DMS53 (cell line): ENCODE data around the gene CRISPLD2.
"Not testable (repeated sequence)": the region's sequence is repeated elsewhere in the genome, so short reads cannot be mapped to it uniquely, and the experiment has no call there.

Experiments
- DNase-seq: peaks from one replicate; lab custom pipeline; 2025; lab: John Stamatoyannopoulos, UW

The CRISPLD2 gene

DNA sequence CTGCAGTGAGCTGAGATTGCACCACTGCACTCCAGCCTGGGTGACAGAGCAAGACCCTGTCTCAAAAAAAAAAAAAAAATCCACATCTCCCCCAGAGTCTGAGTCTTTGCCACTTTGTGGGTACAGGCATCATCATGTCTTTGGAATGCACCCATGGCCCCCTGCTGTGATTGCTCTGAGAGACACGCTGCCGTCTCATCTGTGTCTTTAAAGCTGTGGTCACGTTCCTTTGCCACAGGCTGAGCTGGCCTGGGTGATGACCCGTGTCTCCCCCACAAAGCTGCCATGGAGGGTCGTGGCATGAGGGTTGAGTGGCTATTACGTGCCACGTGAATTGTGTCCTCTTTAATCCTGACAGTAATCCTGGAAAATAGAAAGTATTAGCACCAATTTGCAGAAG lies 20.2 kb downstream of the CRISPLD2 start:
- DNase-seq, result no peak

GRCh38 chr16:84840687-84841627 lies 21.2 kb downstream of the CRISPLD2 start:
- DNase-seq, result no peak

GRCh38 chr16:84841787-84842300 lies 22.1 kb downstream of the CRISPLD2 start:
- peak; percentile 94 for DNase-seq

DNA sequence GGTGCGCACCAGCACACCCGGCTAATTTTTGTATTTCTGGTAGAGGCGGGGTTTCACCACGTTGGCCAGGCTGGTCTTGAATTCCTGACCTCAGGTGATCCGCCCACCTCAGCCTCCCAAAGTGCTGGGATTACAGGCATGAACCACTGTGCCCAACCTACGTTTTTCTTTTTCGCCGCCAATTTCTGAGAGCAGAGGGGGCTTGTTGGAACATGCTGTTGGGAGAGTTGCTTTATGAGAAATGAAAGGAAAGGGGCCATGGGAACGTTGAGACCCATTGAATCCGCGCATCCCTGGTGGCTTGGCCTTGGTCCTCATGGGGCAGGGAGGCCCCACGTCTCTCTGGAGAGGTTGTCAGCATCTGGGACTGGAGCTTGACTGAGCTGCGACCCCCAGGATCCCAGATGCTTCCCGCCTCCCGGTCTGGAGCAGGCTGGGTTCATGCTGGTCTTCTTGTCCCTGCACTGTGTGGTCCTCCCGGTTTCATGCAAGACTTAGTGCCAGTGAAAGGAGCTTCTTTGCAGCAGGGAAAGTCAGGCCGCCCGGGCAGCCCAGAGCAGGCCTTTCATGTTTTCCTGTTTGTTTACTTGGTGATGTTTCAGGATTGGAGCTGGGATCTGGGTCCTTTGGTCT lies 22.8 kb downstream of the CRISPLD2 start:
- peak; percentile 58 for DNase-seq

DNA sequence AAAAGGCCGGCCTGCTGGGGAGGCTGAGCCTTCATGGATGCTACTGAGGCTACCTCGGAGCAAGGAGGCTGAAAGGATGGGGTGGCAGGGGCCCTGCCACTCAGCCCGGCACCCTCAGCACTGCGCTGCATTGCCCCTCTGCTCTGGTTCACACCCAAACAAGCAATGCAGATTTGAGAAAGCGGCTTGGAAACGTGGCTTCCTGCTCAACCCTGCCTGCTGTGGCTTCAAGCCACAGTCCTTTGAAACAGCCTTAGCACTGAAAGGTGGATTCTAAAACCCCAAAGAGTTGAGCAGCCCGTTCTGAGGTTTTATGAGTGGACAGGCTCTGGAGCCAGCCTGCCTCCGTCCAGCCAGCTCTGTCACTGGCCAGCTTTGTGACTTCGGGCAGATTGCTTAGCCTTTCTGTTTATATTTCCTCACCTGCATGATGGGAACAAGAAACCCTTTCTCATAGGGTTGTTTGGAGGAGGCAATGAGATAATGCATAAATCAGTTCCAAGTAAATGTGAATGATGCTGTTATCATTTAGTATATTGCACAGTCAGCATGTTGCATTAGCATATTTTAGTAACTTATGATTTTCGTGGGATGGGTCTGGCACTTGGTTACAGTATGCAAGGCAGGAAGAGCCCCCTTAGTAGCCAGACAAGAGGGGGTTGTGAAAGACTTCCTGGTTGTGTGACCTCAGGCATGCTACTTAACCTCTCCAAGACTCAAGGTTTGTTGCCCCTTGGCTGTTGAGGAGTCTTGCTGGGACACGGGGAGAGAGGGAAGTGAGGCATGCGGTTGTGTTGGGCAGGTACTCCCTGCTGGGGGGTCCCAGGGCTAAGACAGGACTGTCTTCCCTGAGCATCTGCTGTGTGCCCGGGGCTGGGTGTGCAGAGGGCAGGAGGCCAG lies 23.6 kb downstream of the CRISPLD2 start:
- peak; percentile 53 for DNase-seq

GRCh38 chr16:84844049-84844350 lies 24.2 kb downstream of the CRISPLD2 start:
- peak; percentile 79 for DNase-seq

- no peak for DNase-seq
These were observed 25.0 kb downstream of the CRISPLD2 start for GRCh38 chr16:84844559-84845495.

DNA sequence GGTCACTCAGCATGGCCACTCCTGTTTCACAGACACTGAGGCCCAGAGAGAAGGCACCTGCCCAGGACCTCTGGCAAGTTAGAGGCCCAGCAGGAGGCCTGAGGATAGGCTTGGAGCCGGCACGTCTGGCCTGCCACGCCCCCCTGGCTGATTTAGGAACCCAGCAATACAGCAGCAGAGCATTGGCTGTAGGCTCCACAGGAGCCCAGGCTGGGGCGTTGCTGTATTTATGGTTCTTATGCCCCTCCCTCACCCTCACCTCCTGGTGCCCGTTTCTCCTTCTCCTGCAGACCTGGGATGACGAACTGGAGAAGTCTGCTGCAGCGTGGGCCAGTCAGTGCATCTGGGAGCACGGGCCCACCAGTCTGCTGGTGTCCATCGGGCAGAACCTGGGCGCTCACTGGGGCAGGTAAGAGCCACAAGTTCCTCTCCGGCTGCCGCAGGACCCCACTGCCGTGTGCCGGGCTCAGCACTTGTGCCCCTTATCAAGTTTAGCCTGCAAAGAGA lies 25.8 kb downstream of the CRISPLD2 start:
- peak; percentile 12 for DNase-seq

GRCh38 chr16:84847564-84848355 lies 28.0 kb downstream of the CRISPLD2 start:
- no peak for DNase-seq

DNA sequence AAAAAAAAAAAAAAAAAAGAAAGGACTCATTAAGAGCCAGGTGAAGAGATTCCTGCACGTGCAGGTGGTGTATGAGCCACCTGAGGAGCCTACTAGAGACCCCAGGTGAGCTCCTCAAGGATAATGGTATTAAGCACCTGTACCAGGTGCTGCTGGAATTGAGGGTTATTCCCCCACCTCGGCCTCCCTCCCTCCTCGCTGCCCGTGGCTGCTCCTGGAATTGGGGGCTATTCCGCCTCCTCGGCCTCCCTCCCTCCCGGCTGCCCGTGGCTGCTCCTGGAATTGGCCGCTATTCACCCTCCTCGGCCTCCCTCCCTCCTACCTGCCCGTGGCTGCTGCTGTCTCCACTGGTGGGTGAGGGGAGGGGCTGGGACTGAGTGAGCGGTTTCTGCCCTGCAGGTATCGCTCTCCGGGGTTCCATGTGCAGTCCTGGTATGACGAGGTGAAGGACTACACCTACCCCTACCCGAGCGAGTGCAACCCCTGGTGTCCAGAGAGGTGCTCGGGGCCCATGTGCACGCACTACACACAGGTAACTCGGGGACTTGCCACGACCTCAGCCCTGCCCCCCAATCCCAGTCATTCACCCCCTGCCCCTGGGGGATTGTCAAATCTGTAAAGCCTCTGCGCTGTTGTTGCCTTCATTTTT lies 29.3 kb downstream of the CRISPLD2 start:
- no peak for DNase-seq

GRCh38 chr16:84849751-84850150 lies 30.0 kb downstream of the CRISPLD2 start:
- DNase-seq, result no peak

- no peak for DNase-seq
These were observed 30.9 kb downstream of the CRISPLD2 start for GRCh38 chr16:84850714-84851113.

DNA sequence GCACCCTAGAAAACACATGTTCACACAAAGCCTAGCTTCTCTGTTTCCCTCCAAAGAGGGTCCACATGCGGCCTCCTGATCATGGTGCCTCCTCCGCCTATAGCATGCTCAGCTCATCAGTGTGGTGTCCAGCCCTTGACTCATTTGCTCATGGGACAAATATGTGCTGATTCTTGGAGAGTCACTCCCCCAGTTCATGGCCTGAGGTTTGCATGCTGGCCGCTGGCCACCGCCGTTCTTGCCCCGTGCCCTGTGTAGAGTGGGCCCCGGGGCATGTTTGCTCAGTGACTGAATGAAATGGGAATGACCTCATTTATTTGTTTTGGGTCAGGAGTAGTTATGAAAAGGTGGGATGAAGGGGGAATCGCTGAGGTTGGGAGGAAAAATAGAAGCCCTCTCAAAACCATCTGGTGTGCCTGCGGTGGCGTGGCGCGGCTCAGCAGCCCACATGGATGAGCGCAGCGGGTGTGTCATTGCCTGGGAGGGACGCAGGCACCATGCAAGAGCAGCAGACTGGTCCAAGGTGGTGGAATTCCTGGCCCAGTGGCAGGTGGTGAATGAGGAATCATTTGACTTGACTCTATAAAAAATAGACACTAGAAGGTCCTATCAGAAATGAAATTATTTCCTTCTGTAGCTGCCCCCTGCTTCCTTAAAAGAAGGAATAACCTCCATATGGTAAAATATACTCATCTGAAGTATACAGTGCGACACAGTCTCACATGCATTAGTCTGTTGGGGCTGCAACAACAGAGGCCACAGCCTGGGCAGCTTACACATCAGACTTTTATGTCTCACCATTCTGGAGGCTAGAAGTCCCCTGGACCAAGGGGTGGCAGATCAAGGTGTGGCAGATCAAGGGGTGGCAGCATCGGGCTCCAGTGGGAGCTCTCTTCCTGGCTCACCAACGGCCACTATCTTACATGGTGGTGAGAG lies 31.7 kb downstream of the CRISPLD2 start:
- peak; percentile 96 for DNase-seq

DNA sequence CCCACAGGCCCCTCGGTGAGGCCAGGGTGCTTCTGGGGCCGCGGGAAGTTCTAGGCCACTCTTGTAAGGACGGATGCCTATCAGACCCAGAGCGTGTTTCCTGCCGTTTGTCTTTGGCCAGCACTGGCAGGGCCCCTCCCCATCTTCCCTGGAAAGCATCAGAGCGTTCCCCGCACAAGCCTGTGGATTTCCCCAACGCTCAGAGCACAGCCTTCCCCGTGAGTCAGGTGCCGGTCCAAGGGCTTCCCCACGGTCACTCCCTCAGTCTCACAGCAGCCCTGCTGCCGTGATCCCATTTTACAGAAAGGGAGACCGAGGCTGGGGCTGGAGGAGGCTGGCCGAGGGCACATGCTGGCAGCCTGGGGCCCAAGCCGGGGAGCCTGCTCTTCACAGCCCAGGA lies 33.7 kb downstream of the CRISPLD2 start:
- no peak for DNase-seq

DNA sequence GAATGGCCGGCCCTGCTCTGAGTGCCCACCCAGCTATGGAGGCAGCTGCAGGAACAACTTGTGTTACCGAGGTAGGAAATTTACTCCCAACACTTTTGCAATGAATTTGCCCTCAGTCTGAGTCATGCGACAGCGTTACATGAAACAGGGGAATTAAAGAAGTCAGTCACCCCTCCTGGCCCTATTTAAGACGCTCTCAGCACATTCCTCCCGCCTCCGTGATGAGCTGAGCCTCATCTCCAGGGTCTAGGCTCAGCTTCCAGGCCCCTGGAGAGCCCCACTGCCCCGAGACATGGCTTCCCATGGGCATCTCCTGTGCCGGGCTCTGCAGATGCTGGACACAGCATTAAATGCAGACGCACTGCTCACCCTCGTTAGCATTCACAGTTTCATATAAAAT lies 35.0 kb downstream of the CRISPLD2 start:
- no peak for DNase-seq

- DNase-seq, result not testable (repeated sequence)
These were observed 35.8 kb downstream of the CRISPLD2 start for GRCh38 chr16:84855435-84856202.

DNA sequence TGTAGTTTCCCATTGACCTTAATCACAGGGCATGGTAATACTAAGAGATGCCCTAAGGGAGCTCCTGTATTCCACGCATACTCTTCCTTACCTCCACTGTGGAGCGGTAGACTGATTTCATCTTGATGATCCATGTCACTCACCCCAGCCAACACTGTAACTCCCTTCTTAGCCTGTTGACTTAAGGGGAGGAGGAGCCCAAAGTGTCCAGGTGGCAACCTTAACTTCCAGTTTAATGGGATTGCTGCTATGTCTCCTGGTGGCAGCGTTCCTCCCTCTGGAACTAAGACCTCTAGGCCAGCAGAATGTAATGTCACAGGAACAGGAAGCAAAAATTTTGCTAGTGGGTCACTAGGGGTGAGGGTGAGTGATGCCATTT lies 36.4 kb downstream of the CRISPLD2 start:
- not testable (repeated sequence) for DNase-seq

DNA sequence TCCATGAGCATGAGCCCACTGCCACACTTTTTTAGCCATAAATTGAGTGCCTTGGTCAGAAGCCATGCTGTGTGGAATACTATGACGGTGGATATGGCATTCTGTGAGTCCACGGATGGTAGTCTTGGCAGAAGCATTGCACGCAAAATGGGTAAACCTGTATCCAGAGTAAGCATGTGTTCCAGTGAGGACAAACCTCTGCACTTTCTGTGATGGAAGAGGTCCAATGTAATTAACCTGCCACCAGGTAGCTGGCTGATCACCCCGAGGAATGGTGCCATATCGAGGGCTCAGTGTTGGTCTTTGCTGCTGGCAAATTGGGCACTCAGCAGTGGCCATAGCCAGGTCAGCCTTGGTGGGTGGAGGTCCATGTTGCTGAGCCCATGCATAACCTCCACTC lies 37.0 kb downstream of the CRISPLD2 start:
- not testable (repeated sequence) for DNase-seq
